ENCODE measurements around the gene C1QTNF6.

DNA sequence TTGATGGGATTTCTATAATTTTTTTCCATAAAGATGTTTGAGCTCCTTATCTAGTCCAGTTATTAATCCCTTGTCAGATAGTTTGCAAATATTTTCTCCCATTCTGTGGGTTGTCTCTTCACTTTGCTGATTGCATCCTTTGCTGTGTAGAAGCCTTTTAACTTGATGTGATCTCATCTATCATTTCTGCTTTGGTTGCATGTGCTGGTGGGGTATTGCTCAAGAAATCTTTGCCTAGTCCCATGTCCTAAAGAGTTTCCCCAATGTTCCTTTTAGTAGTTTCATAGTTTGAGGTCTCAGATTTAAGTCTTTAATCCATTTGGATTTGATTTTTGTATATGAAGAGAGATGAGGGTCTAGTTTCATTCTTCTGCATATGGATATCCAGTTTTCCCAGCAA, 36.6 kb downstream of the C1QTNF6 start:
- TF ChIP-seq, protein P1, sequence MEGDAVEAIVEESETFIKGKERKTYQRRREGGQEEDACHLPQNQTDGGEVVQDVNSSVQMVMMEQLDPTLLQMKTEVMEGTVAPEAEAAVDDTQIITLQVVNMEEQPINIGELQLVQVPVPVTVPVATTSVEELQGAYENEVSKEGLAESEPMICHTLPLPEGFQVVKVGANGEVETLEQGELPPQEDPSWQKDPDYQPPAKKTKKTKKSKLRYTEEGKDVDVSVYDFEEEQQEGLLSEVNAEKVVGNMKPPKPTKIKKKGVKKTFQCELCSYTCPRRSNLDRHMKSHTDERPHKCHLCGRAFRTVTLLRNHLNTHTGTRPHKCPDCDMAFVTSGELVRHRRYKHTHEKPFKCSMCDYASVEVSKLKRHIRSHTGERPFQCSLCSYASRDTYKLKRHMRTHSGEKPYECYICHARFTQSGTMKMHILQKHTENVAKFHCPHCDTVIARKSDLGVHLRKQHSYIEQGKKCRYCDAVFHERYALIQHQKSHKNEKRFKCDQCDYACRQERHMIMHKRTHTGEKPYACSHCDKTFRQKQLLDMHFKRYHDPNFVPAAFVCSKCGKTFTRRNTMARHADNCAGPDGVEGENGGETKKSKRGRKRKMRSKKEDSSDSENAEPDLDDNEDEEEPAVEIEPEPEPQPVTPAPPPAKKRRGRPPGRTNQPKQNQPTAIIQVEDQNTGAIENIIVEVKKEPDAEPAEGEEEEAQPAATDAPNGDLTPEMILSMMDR (IDR thresholded peaks at IDR 0.05; ENCODE audit: insufficient read depth, low read length), result no peak
- TF ChIP-seq, protein P2, sequence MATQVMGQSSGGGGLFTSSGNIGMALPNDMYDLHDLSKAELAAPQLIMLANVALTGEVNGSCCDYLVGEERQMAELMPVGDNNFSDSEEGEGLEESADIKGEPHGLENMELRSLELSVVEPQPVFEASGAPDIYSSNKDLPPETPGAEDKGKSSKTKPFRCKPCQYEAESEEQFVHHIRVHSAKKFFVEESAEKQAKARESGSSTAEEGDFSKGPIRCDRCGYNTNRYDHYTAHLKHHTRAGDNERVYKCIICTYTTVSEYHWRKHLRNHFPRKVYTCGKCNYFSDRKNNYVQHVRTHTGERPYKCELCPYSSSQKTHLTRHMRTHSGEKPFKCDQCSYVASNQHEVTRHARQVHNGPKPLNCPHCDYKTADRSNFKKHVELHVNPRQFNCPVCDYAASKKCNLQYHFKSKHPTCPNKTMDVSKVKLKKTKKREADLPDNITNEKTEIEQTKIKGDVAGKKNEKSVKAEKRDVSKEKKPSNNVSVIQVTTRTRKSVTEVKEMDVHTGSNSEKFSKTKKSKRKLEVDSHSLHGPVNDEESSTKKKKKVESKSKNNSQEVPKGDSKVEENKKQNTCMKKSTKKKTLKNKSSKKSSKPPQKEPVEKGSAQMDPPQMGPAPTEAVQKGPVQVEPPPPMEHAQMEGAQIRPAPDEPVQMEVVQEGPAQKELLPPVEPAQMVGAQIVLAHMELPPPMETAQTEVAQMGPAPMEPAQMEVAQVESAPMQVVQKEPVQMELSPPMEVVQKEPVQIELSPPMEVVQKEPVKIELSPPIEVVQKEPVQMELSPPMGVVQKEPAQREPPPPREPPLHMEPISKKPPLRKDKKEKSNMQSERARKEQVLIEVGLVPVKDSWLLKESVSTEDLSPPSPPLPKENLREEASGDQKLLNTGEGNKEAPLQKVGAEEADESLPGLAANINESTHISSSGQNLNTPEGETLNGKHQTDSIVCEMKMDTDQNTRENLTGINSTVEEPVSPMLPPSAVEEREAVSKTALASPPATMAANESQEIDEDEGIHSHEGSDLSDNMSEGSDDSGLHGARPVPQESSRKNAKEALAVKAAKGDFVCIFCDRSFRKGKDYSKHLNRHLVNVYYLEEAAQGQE (IDR thresholded peaks at IDR 0.05; ENCODE audit: insufficient replicate concordance, low read depth), result no peak
- TF ChIP-seq GABPA (IDR thresholded peaks at IDR 0.05; ENCODE audit: low read depth) (no peak), POLR2AphosphoS5 (IDR thresholded peaks at IDR 0.05; ENCODE audit: low read depth) (no peak)
